Cardiac muscle cell (in vitro differentiated cells and primary cell): ENCODE data around the gene ZNF431. TPM values are rescaled to one million over a fixed set of nuclear protein-coding genes. Genes with fewer than 3 reads are reported as not detected.
"Not testable (repeated sequence)": the region's sequence is repeated elsewhere in the genome, so short reads cannot be mapped to it uniquely, and the experiment has no call there.

Source experiments
- DNase-seq, 2 donors: peaks; one replicate each; pipeline versions ENCODE4 v3.0.0 to v3.0.0-alpha.2; 2010 to 2017; ENCODE audit warnings: low read depth in 1 of 2, low spot score in 1 of 2
- H3K27ac ChIP-seq: fragments of 200-600 bp; sonication (generic); 2 replicates; pipeline ENCODE4 v1.5.1; 2016
- H3K27me3 ChIP-seq: fragments of 200-600 bp; sonication (generic); 2 replicates; pipeline ENCODE4 v1.6.0; 2016; ENCODE audit warnings: control low read depth
- H3K36me3 ChIP-seq: fragments of 200-600 bp; sonication (generic); 2 replicates; pipeline ENCODE4 v1.5.1; 2016; ENCODE audit warnings: control low read depth
- H3K4me1 ChIP-seq: fragments of 200-600 bp; sonication (generic); 2 replicates; pipeline ENCODE4 v1.8.1; 2017; ENCODE audit warnings: low read depth, mild to moderate bottlenecking, mixed run types
- H3K4me3 ChIP-seq: fragments of 200-600 bp; sonication (generic); 2 replicates; pipeline ENCODE4 v1.5.1; 2016; ENCODE audit warnings: mild to moderate bottlenecking
- H3K9me3 ChIP-seq: fragments of 200-600 bp; sonication (generic); 2 replicates; pipeline ENCODE4 v1.5.1; 2017; ENCODE audit warnings: low read depth, mild to moderate bottlenecking, control low read depth
- polyA plus RNA-seq: library from polyadenylated mRNA; unstranded; fragments of >200 nt; fragmentation: Nextera tagmentation; extraction: Ambion mirVana; gene quantifications from 2 replicates; pipeline ENCODE4 v1.2.1, GENCODE V29; 2016
- total RNA-seq: library from RNA; depleted of rRNA; stranded (reverse); fragments of >200 nt; gene quantifications from 2 replicates; pipeline ENCODE4 v1.2.3, GENCODE V29; 2016
- TF ChIP-seq, protein P1 (sequence below): IDR thresholded peaks from 2 replicates; pipeline ENCODE4 v1.5.1; 2012; ENCODE audit warnings: low read depth, mild to moderate bottlenecking, low read length

The ZNF431 gene
- total and polyA plus RNA-seq, 2 experiments from 2014 or later = 15.2 to 26.7 TPM

DNA sequence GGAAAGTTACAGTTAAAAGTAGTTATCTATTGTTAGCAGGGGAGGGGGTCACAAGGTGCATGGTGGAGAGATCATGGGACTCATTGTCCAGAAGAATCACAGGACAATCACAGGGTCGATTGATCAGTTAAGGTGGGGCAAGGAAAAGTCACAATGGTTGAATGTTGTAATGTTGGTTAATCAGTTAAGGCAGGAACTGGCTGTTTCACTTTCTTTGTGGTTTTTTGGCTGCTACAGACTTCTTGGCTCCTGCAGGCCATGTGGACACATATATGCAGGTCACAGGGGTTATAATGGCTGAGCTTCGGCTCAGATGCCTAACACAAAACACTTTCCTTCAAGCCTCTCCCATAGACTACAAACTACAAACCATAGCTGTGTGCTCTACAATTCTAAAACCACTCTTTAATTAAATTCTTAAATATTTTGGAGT is 6.9 kb upstream of the ZNF431 start:
- H3K9me3 ChIP-seq = no peaks in the 10 kb centered on the region
- DNase-seq = no peak
- no peaks in the 10 kb centered on the region for H3K4me1 ChIP-seq
- H3K27me3 ChIP-seq = no peaks in the 10 kb centered on the region
- TF ChIP-seq, protein P1, sequence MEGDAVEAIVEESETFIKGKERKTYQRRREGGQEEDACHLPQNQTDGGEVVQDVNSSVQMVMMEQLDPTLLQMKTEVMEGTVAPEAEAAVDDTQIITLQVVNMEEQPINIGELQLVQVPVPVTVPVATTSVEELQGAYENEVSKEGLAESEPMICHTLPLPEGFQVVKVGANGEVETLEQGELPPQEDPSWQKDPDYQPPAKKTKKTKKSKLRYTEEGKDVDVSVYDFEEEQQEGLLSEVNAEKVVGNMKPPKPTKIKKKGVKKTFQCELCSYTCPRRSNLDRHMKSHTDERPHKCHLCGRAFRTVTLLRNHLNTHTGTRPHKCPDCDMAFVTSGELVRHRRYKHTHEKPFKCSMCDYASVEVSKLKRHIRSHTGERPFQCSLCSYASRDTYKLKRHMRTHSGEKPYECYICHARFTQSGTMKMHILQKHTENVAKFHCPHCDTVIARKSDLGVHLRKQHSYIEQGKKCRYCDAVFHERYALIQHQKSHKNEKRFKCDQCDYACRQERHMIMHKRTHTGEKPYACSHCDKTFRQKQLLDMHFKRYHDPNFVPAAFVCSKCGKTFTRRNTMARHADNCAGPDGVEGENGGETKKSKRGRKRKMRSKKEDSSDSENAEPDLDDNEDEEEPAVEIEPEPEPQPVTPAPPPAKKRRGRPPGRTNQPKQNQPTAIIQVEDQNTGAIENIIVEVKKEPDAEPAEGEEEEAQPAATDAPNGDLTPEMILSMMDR = no peak
- H3K4me3 ChIP-seq = no peak overlapping the region
- no peaks in the 10 kb centered on the region for H3K36me3 ChIP-seq
- no peak overlapping the region for H3K27ac ChIP-seq

DNA sequence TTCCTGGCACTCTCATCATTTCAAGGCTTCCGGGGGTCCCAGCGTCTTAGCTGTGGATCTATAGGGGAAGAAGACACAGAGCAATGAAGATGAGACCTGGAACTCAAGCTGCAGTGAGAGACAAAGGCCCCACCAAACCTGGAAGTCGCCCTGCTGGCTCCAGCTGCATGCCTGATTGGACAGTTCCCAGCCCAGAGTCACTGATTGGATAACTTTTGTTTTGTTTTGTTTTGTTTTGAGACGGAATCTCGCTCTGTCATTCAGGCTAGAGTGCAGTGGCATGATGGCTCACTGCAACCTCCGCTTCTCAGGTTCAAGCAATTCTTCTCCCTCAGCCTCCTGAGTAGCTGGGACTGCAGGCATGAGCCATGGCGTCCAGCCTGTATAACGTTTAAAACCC is 6.4 kb upstream of the ZNF431 start:
- no peaks in the 10 kb centered on the region for H3K36me3 ChIP-seq
- H3K27me3 ChIP-seq = no peaks in the 10 kb centered on the region
- no peak for DNase-seq
- H3K4me3 ChIP-seq = no peak overlapping the region
- H3K27ac ChIP-seq = no peak overlapping the region
- no peaks in the 10 kb centered on the region for H3K4me1 ChIP-seq
- no peaks in the 10 kb centered on the region for H3K9me3 ChIP-seq
- TF ChIP-seq, protein P1 = no peak

DNA sequence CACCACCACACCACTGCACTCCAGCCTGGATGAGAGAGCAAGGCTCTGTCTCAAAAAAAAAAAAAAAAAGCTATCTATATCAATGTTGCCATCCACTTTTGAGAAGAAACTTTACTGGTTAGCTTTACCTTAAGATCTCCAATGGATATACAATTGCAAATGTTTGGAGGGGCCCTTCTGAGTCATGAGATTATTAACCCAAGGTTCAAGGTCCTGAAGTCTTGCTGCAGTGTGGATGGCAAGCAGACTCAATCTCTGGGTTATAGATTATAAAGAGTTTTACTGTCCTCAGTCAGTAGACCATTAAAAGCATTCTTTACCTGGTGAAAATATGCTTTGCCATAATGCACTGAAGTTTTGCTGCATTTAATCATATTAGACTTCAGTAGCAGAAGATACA is 3.7 kb upstream of the ZNF431 start:
- H3K4me3 ChIP-seq = no peak overlapping the region

DNA sequence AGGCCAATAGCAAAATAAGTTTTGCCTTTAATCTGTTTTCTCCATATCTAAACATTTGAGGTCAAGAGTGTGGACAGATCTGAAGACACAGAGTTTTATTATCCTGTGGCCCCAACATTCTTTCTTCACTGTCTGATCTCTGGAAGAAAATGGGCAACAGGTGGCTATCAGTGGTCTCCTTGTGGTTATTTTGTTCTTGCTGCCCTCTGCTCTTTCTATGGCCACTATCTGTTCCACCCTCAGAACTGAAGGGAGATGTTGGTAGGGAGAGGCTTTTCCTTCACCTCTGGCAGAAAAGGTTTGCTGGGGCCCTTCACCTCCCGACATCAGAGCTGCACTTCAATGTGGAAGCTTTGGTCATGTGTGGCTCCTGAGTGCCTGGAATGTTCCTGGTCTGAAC is 834 bp upstream of the ZNF431 start:
- H3K36me3 ChIP-seq = peaks cover 11% of the 10 kb centered on the region
- H3K27ac ChIP-seq, DNase-seq, H3K4me3 ChIP-seq, H3K27me3 ChIP-seq, H3K9me3 ChIP-seq, H3K4me1 ChIP-seq: not testable (repeated sequence)

More for the DNA sequence above, 3.7 kb upstream of the ZNF431 start:
- no peak overlapping the region for H3K27ac ChIP-seq
- TF ChIP-seq, protein P1 = no peak
- DNase-seq = no peak
- no peaks in the 10 kb centered on the region for H3K36me3 ChIP-seq
- no peaks in the 10 kb centered on the region for H3K27me3 ChIP-seq
- no peaks in the 10 kb centered on the region for H3K9me3 ChIP-seq
- peaks cover 6% of the 10 kb centered on the region for H3K4me1 ChIP-seq

- no peak for DNase-seq
- Histone ChIP-seq H3K4me1 (peaks cover 8% of the 10 kb centered on the region), H3K9me3 (no peaks in the 10 kb centered on the region), H3K36me3 (peaks cover 19% of the 10 kb centered on the region), H3K4me3 (no peak overlapping the region), H3K27ac (no peak overlapping the region), H3K27me3 (no peaks in the 10 kb centered on the region)
- TF ChIP-seq, protein P1 = no peak
Measured at GRCh38 chr19:21143428-21143827, 1.6 kb downstream of the ZNF431 start.

- TF ChIP-seq, protein P1 = no peak
- Histone ChIP-seq H3K4me1 (peaks cover 8% of the 10 kb centered on the region), H3K36me3 (peaks cover 19% of the 10 kb centered on the region), H3K4me3 (no peak overlapping the region), H3K27me3 (no peaks in the 10 kb centered on the region), H3K27ac (no peak overlapping the region), H3K9me3 (no peaks in the 10 kb centered on the region)
- DNase-seq = no peak
Measured at GRCh38 chr19:21143854-21144253, 2.0 kb downstream of the ZNF431 start.
